Liver (tissue), 9 donors: ENCODE measurements around the gene JPT2. TPM values are rescaled to one million over a fixed set of nuclear protein-coding genes. Genes with fewer than 3 reads are reported as not detected.

Experiments used
- DNase-seq: peaks from one replicate; pipeline ENCODE4 v3.0.0-alpha.2; 2017; ENCODE audit warnings: low spot score
- H3K27ac ChIP-seq, 2 donors: one replicate each; pipeline ENCODE4 v1.7.0; 2013; ENCODE audit warnings: inconsistent platforms in 2 of 2, low read length in 2 of 2, control low read depth in 1 of 2, low read depth in 1 of 2, mild to moderate bottlenecking in 1 of 2
- H3K27me3 ChIP-seq, 4 donors: one replicate each; pipeline versions ENCODE4 v1.6.1 to v1.7.0; 2013; ENCODE audit warnings: low read length in 3 of 4, inconsistent platforms in 1 of 4, mild to moderate bottlenecking in 1 of 4, moderate library complexity in 1 of 4; ENCODE audit not compliant: control insufficient read depth in 4 of 4, insufficient read depth in 4 of 4
- H3K36me3 ChIP-seq, 4 donors: one replicate each; pipeline versions ENCODE4 v1.6.1 to v1.7.0; 2013; ENCODE audit warnings: low read length in 3 of 4, mild to moderate bottlenecking in 3 of 4, low read depth in 1 of 4, moderate library complexity in 1 of 4; ENCODE audit not compliant: control insufficient read depth in 4 of 4, insufficient read depth in 3 of 4
- H3K4me1 ChIP-seq, 4 donors: one replicate each; pipeline versions ENCODE4 v1.6.1 to v1.7.0; 2013; ENCODE audit warnings: low read length in 3 of 4, mild to moderate bottlenecking in 3 of 4, moderate library complexity in 1 of 4; ENCODE audit not compliant: control insufficient read depth in 4 of 4, insufficient read depth in 4 of 4
- H3K4me3 ChIP-seq, 3 donors: one replicate each; pipeline versions ENCODE4 v1.6.1 to v1.7.0; 2013; ENCODE audit warnings: low read length in 3 of 3, control low read depth in 1 of 3, low read depth in 1 of 3, mild to moderate bottlenecking in 1 of 3
- H3K9ac ChIP-seq, 2 donors: one replicate each; pipeline ENCODE4 v1.7.0; 2013; ENCODE audit warnings: low read length in 2 of 2, mild to moderate bottlenecking in 2 of 2, moderate library complexity in 2 of 2, control low read depth in 1 of 2, low read depth in 1 of 2
- H3K9me3 ChIP-seq, 4 donors: one replicate each; pipeline versions ENCODE4 v1.6.1 to v1.7.0; 2013; ENCODE audit warnings: low read length in 3 of 4; ENCODE audit not compliant: control insufficient read depth in 4 of 4
- ATF3 ChIP-seq: IDR thresholded peaks from 2 replicates; pipeline ENCODE4 v1.6.1; 2016; ENCODE audit warnings: antibody characterized with exemption
- EGR1 ChIP-seq, 2 donors: IDR thresholded peaks; 2 replicates each; pipeline ENCODE4 v1.6.1; 2016 to 2018; ENCODE audit warnings: antibody characterized with exemption in 2 of 2, low read depth in 2 of 2
- FOXA1 ChIP-seq: IDR thresholded peaks from 2 replicates; pipeline ENCODE4 v1.6.1; 2016; ENCODE audit warnings: antibody characterized with exemption
- FOXA2 ChIP-seq: IDR thresholded peaks from 2 replicates; pipeline ENCODE4 v1.6.1; 2016; ENCODE audit warnings: antibody characterized with exemption
- HNF4G ChIP-seq: IDR thresholded peaks from 2 replicates; pipeline ENCODE4 v1.6.1; 2016; ENCODE audit warnings: antibody characterized with exemption
- JUND ChIP-seq, 2 donors: IDR thresholded peaks; 2 replicates each; pipeline ENCODE4 v1.6.1; 2016; ENCODE audit warnings: antibody characterized with exemption in 2 of 2
- NR2F2 ChIP-seq: IDR thresholded peaks from 2 replicates; pipeline ENCODE4 v1.6.1; 2016; ENCODE audit warnings: antibody characterized with exemption
- RAD21 ChIP-seq, 2 donors: IDR thresholded peaks; 2 replicates each; pipeline ENCODE4 v1.6.1; 2016; ENCODE audit warnings: antibody characterized with exemption in 2 of 2, mild to moderate bottlenecking in 2 of 2
- SP1 ChIP-seq: IDR thresholded peaks from 2 replicates; pipeline ENCODE4 v1.6.1; 2018; ENCODE audit warnings: antibody characterized with exemption, mild to moderate bottlenecking
- YY1 ChIP-seq: IDR thresholded peaks from 2 replicates; pipeline ENCODE4 v1.6.1; 2016; ENCODE audit warnings: antibody characterized with exemption, mild to moderate bottlenecking
- ZBTB33 ChIP-seq: IDR thresholded peaks from 2 replicates; pipeline ENCODE4 v1.6.1; 2016; ENCODE audit warnings: antibody characterized with exemption
- WGBS: extraction: QIAGEN DNeasy Blood & Tissue Kit; methylation state at CpG from one replicate; pipeline ENCODE4 v1.1.7; 2013; 5-methylcytosine and 5-hydroxymethylcytosine counted together
- polyA plus RNA-seq, 2 donors: library from polyadenylated mRNA; stranded (reverse) in 1 of 2; unstranded in 1 of 2; fragments of 200-250 nt in 1 of 2; fragments of >200 nt in 1 of 2; fragmentation: Nextera tagmentation in 1 of 2; extraction: Ambion mirVana in 1 of 2; gene quantifications; one replicate each; pipeline versions ENCODE4 v1.2.1 to v1.2.3, GENCODE V29; 2013 to 2015
- total RNA-seq, 2 donors: library from RNA; depleted of rRNA; stranded (reverse); fragments of >200 nt; gene quantifications; one replicate each; pipeline ENCODE4 v1.2.3, GENCODE V29; 2014
- TF ChIP-seq, protein P1 (sequence below): fragments of 150-350 bp; IDR thresholded peaks from 2 replicates; pipeline ENCODE4 v1.5.1; 2017; ENCODE audit warnings: improper control_type of control experiment, low read depth, low read length; ENCODE audit not compliant: missing input control
- TF ChIP-seq, protein P2 (sequence below): IDR thresholded peaks from 2 replicates; pipeline ENCODE4 v1.6.1; 2016; ENCODE audit warnings: antibody characterized with exemption
- donor health status: healthy.
- donor health status: healthy.
- donor health status: healthy.
- donor health status: healthy.
- donor health status: healthy.

JPT2 gene
- total and polyA plus RNA-seq, 4 donors: 7.4 to 32.6 (median 28.4) TPM

- TF ChIP-seq ZBTB33: no peak
- no peak for TF ChIP-seq JUND (IDR thresholded peaks at IDR 0.05)
- no peak for TF ChIP-seq FOXA1
- no peak for TF ChIP-seq FOXA2
- no peak for TF ChIP-seq RAD21 (IDR thresholded peaks at IDR 0.05)
- TF ChIP-seq, protein P1, sequence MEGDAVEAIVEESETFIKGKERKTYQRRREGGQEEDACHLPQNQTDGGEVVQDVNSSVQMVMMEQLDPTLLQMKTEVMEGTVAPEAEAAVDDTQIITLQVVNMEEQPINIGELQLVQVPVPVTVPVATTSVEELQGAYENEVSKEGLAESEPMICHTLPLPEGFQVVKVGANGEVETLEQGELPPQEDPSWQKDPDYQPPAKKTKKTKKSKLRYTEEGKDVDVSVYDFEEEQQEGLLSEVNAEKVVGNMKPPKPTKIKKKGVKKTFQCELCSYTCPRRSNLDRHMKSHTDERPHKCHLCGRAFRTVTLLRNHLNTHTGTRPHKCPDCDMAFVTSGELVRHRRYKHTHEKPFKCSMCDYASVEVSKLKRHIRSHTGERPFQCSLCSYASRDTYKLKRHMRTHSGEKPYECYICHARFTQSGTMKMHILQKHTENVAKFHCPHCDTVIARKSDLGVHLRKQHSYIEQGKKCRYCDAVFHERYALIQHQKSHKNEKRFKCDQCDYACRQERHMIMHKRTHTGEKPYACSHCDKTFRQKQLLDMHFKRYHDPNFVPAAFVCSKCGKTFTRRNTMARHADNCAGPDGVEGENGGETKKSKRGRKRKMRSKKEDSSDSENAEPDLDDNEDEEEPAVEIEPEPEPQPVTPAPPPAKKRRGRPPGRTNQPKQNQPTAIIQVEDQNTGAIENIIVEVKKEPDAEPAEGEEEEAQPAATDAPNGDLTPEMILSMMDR: no peak
Measured at GRCh38 chr16:1729445-1729844, 51.4 kb downstream of the JPT2 start (continued).

DNA sequence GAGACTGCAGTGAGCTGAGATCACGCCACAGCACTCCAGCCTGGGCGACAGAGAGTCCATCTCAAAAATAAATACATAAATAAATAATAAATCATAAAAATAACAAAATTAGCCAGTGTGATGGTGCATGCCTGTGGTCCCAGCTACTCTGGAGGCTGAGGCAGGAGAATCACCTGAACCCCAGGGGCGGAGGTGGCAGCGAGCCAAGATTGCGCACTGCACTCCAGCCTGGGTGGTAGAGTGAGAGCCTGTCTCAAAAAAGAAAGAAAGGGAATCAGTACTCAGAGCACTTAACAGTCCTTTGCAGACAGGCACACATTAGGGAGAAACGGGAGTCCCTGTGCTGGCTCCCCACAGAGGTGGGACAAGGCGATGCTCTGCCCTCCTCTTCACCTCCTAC is 53.0 kb downstream of the JPT2 start:
- WGBS: 94% methylated on average over 7 of the region's 7 CpGs
- H3K27ac ChIP-seq: no peak overlapping the region

GRCh38 chr16:1731603-1732002 is 53.5 kb downstream of the JPT2 start:
- WGBS: 74% methylated on average over 7 of the region's 7 CpGs
- H3K9ac ChIP-seq: no peak overlapping the region
- TF ChIP-seq ZBTB33: no peak
- H3K4me1 ChIP-seq: no peaks in the 10 kb centered on the region
- peaks cover 0 to 54% (median 26%) of the 10 kb centered on the region in 4 donors for H3K36me3 ChIP-seq
- no peak overlapping the region for H3K4me3 ChIP-seq
- DNase-seq: no peak
- H3K27me3 ChIP-seq: no peaks in the 10 kb centered on the region
- H3K27ac ChIP-seq: no peak overlapping the region
- no peaks in the 10 kb centered on the region for H3K9me3 ChIP-seq

More for the DNA sequence above, 53.0 kb downstream of the JPT2 start:
- no peak overlapping the region for H3K9ac ChIP-seq
- peaks cover 0 to 60% (median 28%) of the 10 kb centered on the region in 4 donors for H3K36me3 ChIP-seq
- TF ChIP-seq, protein P2, sequence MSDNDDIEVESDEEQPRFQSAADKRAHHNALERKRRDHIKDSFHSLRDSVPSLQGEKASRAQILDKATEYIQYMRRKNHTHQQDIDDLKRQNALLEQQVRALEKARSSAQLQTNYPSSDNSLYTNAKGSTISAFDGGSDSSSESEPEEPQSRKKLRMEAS: no peak
- no peak for TF ChIP-seq FOXA2
- no peak for TF ChIP-seq EGR1 (IDR thresholded peaks at IDR 0.05; ENCODE audit: low read depth in 2 of 2)
- TF ChIP-seq RAD21 (IDR thresholded peaks at IDR 0.05): no peak
- TF ChIP-seq FOXA1: no peak
- TF ChIP-seq JUND (IDR thresholded peaks at IDR 0.05): no peak
- TF ChIP-seq YY1: no peak
- TF ChIP-seq, protein P1: no peak
- no peak for TF ChIP-seq ATF3
- no peak for TF ChIP-seq HNF4G
- no peak for TF ChIP-seq NR2F2
- no peak for TF ChIP-seq SP1
- no peaks in the 10 kb centered on the region for H3K9me3 ChIP-seq
- H3K27me3 ChIP-seq: no peaks in the 10 kb centered on the region
- H3K4me1 ChIP-seq: no peaks in the 10 kb centered on the region
- no peak for DNase-seq
- no peak overlapping the region for H3K4me3 ChIP-seq
